HG03095 (cell line): Measurements from ENCODE around the gene FGF22.
"Not testable (repeated sequence)": the region's sequence is repeated elsewhere in the genome, so short reads cannot be mapped to it uniquely, and the experiment has no call there.

ENCODE experiments used
- ATAC-seq: cut with Tn5 transposase; IDR thresholded peaks from one replicate; pipeline ENCODE4 v1.9.1; 2021; ENCODE audit warnings: moderate library complexity; ENCODE audit not compliant: unreplicated experiment

Gene FGF22

DNA sequence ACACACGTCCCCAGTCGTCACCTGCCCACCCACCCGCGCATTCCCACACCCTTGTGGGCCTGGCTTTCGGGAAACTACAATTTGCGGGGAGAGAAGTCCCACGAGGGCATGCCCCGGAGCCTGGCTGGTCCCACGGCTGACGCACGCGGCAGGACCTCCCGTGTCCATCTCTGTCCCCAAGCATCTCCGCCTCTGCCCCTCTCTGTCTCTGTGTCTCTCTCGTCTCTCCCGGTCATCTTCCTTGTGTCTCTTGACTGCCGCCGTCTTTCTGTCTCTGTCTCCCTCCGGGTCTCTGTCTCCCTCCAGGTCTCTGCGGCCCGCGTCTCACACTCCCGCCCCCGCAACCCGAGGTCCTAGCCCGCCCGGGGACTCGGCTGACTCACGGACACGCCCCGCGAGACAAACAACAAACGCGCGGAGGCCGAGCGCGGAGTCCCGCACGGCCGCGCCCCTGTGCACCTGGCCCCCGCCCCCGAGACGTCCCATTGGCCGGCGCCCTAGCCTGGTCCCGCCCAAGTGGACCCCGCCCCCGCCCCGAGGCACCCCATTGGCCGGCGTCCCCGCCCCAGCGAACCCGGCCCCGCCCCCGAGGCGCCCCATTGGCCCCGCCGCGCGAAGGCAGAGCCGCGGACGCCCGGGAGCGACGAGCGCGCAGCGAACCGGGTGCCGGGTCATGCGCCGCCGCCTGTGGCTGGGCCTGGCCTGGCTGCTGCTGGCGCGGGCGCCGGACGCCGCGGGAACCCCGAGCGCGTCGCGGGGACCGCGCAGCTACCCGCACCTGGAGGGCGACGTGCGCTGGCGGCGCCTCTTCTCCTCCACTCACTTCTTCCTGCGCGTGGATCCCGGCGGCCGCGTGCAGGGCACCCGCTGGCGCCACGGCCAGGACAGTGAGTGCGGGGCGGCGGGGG is at the start of gene FGF22:
Gene FGF22 (plus strand): TSS at position 627 of the 908 bp plus-strand sequence. CDS start 47 bp downstream, at position 674.
- ATAC-seq = peak; percentile 44

DNA sequence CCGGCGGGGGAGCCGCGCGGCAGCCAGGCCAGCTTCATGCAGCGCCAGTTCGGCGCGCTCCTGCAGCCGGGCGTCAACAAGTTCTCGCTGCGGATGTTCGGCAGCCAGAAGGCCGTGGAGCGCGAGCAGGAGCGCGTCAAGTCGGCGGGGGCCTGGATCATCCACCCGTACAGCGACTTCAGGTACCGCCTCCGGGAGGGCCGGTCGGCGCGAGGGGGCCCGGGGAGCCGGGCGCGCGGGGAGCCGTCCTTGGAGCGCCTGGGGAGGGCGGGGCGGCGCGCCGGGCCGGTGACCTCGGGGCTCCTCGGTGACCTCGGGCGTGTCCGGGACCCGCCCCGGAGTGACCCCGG is 49.3 kb upstream of the FGF22 start:
- ATAC-seq = no peak

DNA sequence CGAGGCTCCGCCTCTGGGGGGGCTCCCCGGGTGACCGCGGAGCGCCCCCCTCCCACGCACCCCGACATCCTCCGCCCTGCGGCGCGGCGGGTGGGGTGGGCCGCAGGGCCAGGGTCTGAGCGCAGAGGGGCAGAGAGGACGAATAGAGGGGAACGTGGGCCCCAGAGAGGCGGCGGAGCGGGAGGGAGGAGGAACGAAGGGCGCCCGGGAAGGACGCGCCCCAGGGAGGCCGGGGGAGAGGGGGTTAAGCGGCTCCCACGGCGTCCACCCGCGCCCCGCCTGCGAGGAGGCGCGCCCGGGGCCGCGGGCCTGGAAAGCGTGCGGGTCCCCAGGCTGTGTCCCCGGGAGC is 49.0 kb upstream of the FGF22 start:
- no peak for ATAC-seq

DNA sequence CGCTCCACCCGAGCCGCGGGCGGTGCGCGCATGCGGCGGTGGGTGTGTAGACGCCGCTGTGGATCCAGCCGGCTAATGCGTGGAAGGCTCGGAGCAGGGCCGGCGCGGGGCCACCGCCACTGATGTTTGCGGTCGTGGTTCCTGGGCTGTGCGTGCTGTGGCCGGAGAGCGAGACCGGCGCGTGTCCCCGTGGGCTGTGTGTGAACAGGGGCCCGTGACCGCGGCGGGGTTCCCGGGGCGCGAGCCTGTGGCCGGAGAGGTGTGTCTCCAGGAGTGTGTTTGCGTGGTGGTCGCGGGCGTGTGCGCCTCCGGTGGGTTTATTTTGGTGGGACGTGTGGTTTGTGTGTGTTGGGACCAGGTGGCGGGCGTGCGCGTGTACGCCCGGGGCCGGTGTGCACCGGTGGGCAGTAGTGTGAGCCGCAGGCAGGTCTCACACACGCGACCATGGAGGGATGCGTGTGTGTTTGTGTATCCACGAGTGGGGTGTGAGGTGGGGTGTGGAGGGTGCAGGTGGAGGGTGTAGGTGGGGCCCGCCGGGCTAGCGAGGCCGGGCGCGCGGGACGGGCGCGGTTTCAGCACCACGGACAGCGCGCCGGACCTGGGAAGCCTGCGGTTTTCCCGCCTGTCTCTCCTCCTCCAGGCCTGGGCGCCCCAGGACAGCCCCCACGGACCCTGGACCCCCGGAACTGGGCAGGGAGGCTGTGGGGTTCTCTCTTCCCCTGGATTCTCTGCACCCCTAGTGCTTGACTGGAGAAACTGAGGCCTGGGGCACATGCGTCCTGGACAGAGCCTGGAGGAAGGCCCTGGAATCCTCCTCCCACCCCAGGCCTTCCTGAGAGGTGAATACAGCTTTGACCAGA is 48.4 kb upstream of the FGF22 start:
- ATAC-seq = no peak

- ATAC-seq = no peak
Observed at GRCh38 chr19:592101-592500, 47.6 kb upstream of the FGF22 start.

- no peak for ATAC-seq
Observed at GRCh38 chr19:593055-593454, 46.6 kb upstream of the FGF22 start.

DNA sequence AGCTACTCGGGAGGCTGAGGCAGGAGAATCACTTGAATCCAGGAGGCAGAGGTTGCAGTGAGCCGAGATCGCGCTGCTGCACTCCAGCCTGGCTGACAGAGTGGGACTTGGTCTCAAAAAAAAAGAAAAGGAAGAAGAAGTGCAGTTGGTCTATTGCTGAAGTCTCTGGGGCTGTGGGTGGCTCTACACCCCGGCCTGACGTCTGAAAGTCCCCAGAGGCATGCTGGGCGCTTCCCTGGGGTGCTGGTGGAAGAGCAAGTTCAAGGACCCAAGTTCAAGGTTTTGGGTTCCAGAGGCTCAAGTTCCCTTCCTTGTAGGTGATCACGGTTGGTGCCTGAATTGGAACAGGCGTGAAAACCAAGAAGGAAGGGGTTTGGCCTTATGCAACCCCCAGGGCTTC is 46.2 kb upstream of the FGF22 start:
- ATAC-seq = no peak

GRCh38 chr19:594265-594870 is 45.3 kb upstream of the FGF22 start:
- no peak for ATAC-seq

DNA sequence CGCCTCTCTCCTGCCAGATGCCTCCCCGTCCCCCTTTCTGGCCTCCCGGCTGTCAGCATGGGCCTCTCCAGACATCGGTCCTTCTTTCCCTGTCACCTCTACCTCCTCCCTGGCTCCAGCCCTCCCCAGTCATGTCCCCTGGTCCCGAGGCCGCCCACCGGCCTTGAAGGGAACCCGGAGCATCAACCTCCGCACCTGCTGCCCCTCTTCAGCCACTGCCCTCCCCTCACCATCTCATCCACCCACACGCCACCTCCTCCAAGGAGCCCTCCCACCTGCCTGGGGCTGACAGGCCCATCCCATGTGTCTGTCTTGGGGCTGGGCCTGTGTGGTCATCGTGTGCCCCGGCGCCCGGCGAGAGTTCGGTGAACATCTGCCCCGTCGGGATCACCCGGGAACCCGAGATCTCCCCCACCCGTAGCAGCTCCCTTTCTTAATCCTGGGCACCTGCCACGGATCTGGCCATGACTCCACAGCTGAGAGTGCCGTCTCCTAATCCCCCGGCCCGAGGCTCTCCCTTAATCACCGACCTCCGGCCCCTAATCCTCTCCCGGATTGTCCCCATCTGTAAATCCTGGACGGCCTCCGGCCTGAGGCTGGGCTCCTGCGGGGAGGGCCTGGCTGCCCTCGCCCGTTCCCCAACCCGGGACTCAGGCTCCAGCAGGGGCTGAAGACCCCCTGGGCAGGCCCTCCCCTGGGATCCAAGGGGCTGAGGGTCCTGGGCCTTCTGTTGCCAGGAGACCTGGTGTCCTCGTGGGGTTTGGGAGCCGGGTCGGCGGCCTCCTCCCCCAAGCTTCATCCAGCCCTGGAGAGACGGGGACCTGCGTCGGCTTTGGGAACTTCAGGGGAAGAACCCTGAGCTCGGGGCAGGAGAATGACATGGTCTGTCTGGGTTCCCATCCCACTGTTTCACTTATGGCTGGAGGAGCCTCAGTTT is 44.1 kb upstream of the FGF22 start:
- no peak for ATAC-seq

GRCh38 chr19:596263-596655 is 43.4 kb upstream of the FGF22 start:
- ATAC-seq = no peak

DNA sequence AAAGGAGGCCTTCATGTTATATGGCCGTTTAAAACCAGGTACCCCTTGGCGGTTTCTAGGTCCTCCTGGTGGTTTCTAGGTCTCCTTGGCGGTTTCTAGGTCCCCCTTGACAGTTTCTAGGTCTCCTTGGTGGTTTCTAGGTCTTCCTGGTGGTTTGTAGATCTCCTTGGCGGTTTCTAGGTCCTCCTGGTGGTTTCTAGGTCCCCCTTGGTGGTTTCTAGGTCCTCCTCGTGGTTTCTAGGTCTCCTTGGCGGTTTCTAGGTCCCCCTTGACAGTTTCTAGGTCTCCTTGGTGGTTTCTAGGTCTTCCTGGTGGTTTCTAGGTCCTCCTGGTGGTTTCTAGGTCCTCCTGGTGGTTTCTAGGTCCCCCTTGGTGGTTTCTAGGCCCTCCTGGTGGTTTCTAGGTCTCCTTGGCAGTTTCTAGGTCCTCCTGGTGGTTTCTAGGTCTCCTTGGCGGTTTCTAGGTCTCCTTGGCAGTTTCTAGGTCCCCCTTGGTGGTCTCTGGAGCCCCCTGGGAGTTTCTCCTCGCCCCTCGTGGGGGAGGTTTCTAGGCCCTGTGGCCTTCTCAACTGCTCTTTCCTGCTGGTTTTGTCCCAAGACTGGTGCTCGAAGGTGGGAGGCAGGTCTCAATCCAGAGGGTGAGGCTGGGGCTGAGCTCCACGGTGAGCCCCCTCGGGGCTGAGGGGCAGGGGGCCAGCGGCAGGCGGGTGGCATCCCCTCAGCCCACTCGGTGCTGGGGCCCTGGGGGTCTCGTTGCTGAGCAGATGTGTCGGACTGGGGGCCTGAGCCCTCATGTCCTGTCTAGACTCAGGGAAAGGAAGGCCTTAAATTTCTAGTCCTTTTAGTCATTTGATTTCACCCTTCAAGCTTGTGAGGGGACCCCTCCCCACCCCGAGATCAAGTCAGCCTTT is 42.0 kb upstream of the FGF22 start:
- no peak for ATAC-seq

GRCh38 chr19:601310-601709 is 38.4 kb upstream of the FGF22 start:
- no peak for ATAC-seq

GRCh38 chr19:601790-602189 is 37.9 kb upstream of the FGF22 start:
- ATAC-seq = no peak

- no peak for ATAC-seq
Observed at GRCh38 chr19:602391-603301, 37.0 kb upstream of the FGF22 start.

- ATAC-seq = not testable (repeated sequence)
Observed at GRCh38 chr19:603302-603639, 36.4 kb upstream of the FGF22 start.

DNA sequence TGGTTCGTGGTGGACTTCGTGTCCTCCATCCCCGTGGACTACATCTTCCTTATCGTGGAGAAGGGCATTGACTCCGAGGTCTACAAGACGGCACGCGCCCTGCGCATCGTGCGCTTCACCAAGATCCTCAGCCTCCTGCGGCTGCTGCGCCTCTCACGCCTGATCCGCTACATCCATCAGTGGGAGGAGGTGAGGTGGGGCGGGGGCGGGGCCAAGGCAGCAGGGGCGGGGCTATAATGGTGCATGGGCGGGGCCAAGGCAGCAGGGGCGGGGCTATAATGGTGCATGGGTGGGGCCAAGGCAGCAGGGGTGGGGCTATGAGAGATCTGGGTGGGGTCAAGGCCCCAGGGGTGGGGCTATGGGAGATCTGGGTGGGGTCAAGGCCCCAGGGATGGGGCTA is 35.9 kb upstream of the FGF22 start:
- ATAC-seq = not testable (repeated sequence)

DNA sequence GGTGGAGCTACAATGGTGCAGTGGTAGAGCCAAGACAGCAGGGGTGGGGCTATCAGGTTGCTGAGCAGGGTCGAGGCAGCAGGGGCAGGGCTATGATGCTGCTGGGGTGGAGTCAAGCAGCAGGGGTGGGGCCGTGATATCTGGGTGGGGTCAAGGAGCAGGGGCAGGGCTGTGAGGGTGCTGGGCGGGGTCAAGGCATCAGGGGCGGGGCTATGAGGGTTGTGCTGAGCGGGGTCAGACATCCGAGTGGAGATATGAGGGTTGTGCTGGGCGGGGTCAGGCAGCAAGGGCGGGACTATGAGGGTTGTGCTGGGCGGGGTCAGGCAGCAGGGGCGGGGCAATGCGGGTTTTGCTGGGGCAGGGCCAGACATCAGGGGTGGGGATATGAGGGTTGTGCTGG is 35.3 kb upstream of the FGF22 start:
- ATAC-seq = no peak
